HG02798 (cell line): ENCODE data around the gene NDUFB8.
A peak's percentile ranks its signal among the peaks of the same experiment; 100 is the strongest.

Source experiments
- ATAC-seq: cut with Tn5 transposase; IDR thresholded peaks from one replicate; pipeline ENCODE4 v1.9.1; 2021; ENCODE audit warnings: mild to moderate bottlenecking; ENCODE audit not compliant: unreplicated experiment, poor library complexity

Gene NDUFB8

GRCh38 chr10:100544950-100545349 is 15.3 kb upstream of the NDUFB8 start:
- ATAC-seq = no peak

- ATAC-seq = no peak
Measured at GRCh38 chr10:100537475-100537874, 7.8 kb upstream of the NDUFB8 start.

- peak; percentile 98 for ATAC-seq
Measured at GRCh38 chr10:100535715-100536353, 6.2 kb upstream of the NDUFB8 start, which contains the start of gene HIF1AN. Gene HIF1AN (plus strand): TSS chr10:100535943. CDS start chr10:100535959, 16 bp downstream.

GRCh38 chr10:100535338-100535714 is 5.7 kb upstream of the NDUFB8 start:
- ATAC-seq = peak; percentile 7

- ATAC-seq = no peak
Measured at GRCh38 chr10:100534726-100535125, 5.1 kb upstream of the NDUFB8 start.

- no peak for ATAC-seq
Measured at GRCh38 chr10:100531761-100532160, 2.1 kb upstream of the NDUFB8 start.

- ATAC-seq = no peak
Measured at GRCh38 chr10:100528921-100529474, 673 bp downstream of the NDUFB8 start.

GRCh38 chr10:100528123-100528886 is 1.4 kb downstream of the NDUFB8 start:
- ATAC-seq = no peak

- ATAC-seq = no peak
Measured at GRCh38 chr10:100524638-100525037, 5.0 kb downstream of the NDUFB8 start.

GRCh38 chr10:100524206-100524605 is 5.5 kb downstream of the NDUFB8 start:
- ATAC-seq = no peak

- no peak for ATAC-seq
Measured at GRCh38 chr10:100522945-100523344, 6.7 kb downstream of the NDUFB8 start.

- ATAC-seq = no peak
Measured at GRCh38 chr10:100522107-100522801, 7.4 kb downstream of the NDUFB8 start.

- no peak for ATAC-seq
Measured at GRCh38 chr10:100520811-100521210, 8.9 kb downstream of the NDUFB8 start.

GRCh38 chr10:100519311-100520051 is 10.2 kb downstream of the NDUFB8 start, which contains the start of gene SEC31B:
Gene SEC31B (minus strand): TSS chr10:100519861. CDS start chr10:100516952, 2,909 bp downstream.
- ATAC-seq = no peak

- ATAC-seq = no peak
Measured at GRCh38 chr10:100518761-100519241, 10.9 kb downstream of the NDUFB8 start.

- no peak for ATAC-seq
Measured at GRCh38 chr10:100516847-100517246, 12.8 kb downstream of the NDUFB8 start.

GRCh38 chr10:100515612-100516011 is 14.1 kb downstream of the NDUFB8 start:
- ATAC-seq = no peak

- ATAC-seq = no peak
Measured at GRCh38 chr10:100510533-100511308, 18.9 kb downstream of the NDUFB8 start.

GRCh38 chr10:100509241-100509840 is 20.3 kb downstream of the NDUFB8 start:
- no peak for ATAC-seq
